ENCODE data around the gene LSS. TPM values are rescaled to one million over a fixed set of nuclear protein-coding genes. Genes with fewer than 3 reads are reported as not detected.
A peak's percentile ranks its signal among the peaks of the same experiment; 100 is the strongest.

Gene LSS
- total and polyA plus RNA-seq, 2 donors from 2014 or later: 15.8 to 24.6 TPM

DNA sequence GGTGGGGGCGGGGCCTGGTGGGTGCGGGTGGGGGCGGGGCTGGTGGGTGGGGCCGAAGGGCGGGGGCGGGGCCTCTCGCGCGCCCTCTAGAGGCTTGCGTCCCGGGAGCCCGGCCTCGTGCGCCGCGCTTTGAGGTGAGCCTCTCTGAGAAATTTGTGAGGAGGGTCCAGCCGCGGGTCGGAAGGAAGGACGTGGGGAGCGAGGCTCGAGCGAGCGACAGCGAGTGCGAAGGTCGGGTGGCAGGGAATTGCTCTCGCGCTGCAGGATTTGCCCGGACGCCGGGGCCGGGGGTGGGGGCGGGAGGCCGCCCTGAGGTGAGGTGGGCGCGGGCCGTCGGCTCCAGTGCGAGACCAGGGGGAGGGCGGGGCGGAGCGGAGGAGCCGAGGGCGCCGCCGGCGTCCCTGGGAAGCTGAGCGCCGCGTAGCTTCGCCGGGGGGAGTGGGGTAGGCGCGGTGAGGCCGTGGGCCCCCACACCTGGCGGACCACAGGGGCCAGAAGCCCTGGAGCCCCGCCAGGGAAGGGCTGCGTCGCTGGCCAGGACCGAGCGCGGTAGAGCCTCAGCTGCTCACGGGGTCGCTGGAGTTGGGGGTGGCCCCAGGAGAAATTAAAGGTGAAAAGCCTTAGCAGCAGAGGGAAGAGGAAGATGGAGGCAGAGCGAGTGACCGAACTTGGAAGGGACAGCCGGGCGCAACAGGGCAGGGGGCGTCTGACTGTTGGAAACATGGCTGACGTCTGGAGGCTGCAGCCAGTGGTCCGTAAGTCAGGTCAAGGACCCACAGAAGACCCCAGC lies 754 bp upstream of the LSS start:
- Histone ChIP-seq H3K27ac (ENCODE audit: low read depth in 2 of 2, low read length in 2 of 2) (no peak overlapping the region), H3K36me3 (ENCODE audit: control insufficient read depth in 2 of 3, insufficient read depth in 3 of 3, low read length in 3 of 3) (peaks cover 0 to 11% (median 8%) of the 10 kb centered on the region in 3 donors), H3K4me3 (ENCODE audit: low read length in 3 of 3) (peak overlapping the region; percentile 33 to 56 (median 47)), H3K4me1 (ENCODE audit: control insufficient read depth in 2 of 3, insufficient read depth in 2 of 3, low read depth in 1 of 3, low read length in 3 of 3) (peaks cover 0 to 11% (median 7%) of the 10 kb centered on the region in 3 donors), H3K9me3 (ENCODE audit: control insufficient read depth in 2 of 3, insufficient read depth in 1 of 3, low read length in 3 of 3) (no peaks in the 10 kb centered on the region), H3K9ac (ENCODE audit: low read length in 3 of 3) (peak overlapping the region in 2 of 3 donors; percentile 16 to 23), H3K27me3 (ENCODE audit: control insufficient read depth, insufficient read depth, low read length) (no peaks in the 10 kb centered on the region)
- intact Hi-C loops (cut with DNase I): no loop called here
- DNase-seq: peak in 1 of 5 donors; percentile 91
- peak; percentile 53 for TF ChIP-seq CTCF (IDR thresholded peaks at IDR 0.05; ENCODE audit: borderline replicate concordance, extremely low read depth, insufficient read depth)
- no peak for FAIRE-seq

- Histone ChIP-seq H3K36me3 (ENCODE audit: control insufficient read depth in 2 of 3, insufficient read depth in 3 of 3, low read length in 3 of 3) (peaks cover 0 to 4% (median 0%) of the 10 kb centered on the region in 3 donors), H3K27me3 (ENCODE audit: control insufficient read depth, insufficient read depth, low read length) (no peaks in the 10 kb centered on the region), H3K9me3 (ENCODE audit: control insufficient read depth in 2 of 3, insufficient read depth in 1 of 3, low read length in 3 of 3) (no peaks in the 10 kb centered on the region), H3K4me3 (ENCODE audit: low read length in 3 of 3) (peak overlapping the region; percentile 49 to 66 (median 53)), H3K27ac (ENCODE audit: low read depth in 2 of 2, low read length in 2 of 2) (peak overlapping the region in 1 of 2 donors; percentile 78), H3K9ac (ENCODE audit: low read length in 3 of 3) (peak overlapping the region in 2 of 3 donors; percentile 23 to 70), H3K4me1 (ENCODE audit: control insufficient read depth in 2 of 3, insufficient read depth in 2 of 3, low read depth in 1 of 3, low read length in 3 of 3) (peaks cover 0 to 11% (median 7%) of the 10 kb centered on the region in 3 donors)
- no peak for FAIRE-seq
- intact Hi-C loops (cut with DNase I): no loop called here
- peak in 1 of 5 donors; percentile 7 for DNase-seq
- TF ChIP-seq CTCF (IDR thresholded peaks at IDR 0.05; ENCODE audit: borderline replicate concordance, extremely low read depth, insufficient read depth): no peak
Observed at GRCh38 chr21:46227811-46228344, 696 bp downstream of the LSS start.

GRCh38 chr21:46226920-46227599 lies 1.5 kb downstream of the LSS start:
- DNase-seq: peak in 1 of 5 donors; percentile 10
- H3K27me3 ChIP-seq (ENCODE audit: control insufficient read depth, insufficient read depth, low read length): no peaks in the 10 kb centered on the region
- intact Hi-C loops (cut with DNase I): no loop called here
- peaks cover 0 to 11% (median 7%) of the 10 kb centered on the region in 3 donors for H3K4me1 ChIP-seq (ENCODE audit: control insufficient read depth in 2 of 3, insufficient read depth in 2 of 3, low read depth in 1 of 3, low read length in 3 of 3)
- no peak overlapping the region for H3K9ac ChIP-seq (ENCODE audit: low read length in 3 of 3)
- H3K27ac ChIP-seq (ENCODE audit: low read depth in 2 of 2, low read length in 2 of 2): no peak overlapping the region
- no peak for FAIRE-seq
- no peaks in the 10 kb centered on the region for H3K9me3 ChIP-seq (ENCODE audit: control insufficient read depth in 2 of 3, insufficient read depth in 1 of 3, low read length in 3 of 3)
- TF ChIP-seq CTCF (IDR thresholded peaks at IDR 0.05; ENCODE audit: borderline replicate concordance, extremely low read depth, insufficient read depth): no peak
- peak overlapping the region in 1 of 3 donors; percentile 49 for H3K4me3 ChIP-seq (ENCODE audit: low read length in 3 of 3)
- H3K36me3 ChIP-seq (ENCODE audit: control insufficient read depth in 2 of 3, insufficient read depth in 3 of 3, low read length in 3 of 3): peaks cover 0 to 4% (median 0%) of the 10 kb centered on the region in 3 donors

Measured in kidney (tissue), 14 donors.